NCI-H446 treated with DMSO at 0.1 percent for 48 hours (cell line): ENCODE measurements around the gene PATL2.
A peak's percentile ranks its signal among the peaks of the same experiment; 100 is the strongest.
"Not testable (repeated sequence)": the region's sequence is repeated elsewhere in the genome, so short reads cannot be mapped to it uniquely, and the experiment has no call there.

ENCODE experiments used
- DNase-seq: peaks from one replicate; lab custom pipeline; 2025; lab: John Stamatoyannopoulos, UW

Gene PATL2

DNA sequence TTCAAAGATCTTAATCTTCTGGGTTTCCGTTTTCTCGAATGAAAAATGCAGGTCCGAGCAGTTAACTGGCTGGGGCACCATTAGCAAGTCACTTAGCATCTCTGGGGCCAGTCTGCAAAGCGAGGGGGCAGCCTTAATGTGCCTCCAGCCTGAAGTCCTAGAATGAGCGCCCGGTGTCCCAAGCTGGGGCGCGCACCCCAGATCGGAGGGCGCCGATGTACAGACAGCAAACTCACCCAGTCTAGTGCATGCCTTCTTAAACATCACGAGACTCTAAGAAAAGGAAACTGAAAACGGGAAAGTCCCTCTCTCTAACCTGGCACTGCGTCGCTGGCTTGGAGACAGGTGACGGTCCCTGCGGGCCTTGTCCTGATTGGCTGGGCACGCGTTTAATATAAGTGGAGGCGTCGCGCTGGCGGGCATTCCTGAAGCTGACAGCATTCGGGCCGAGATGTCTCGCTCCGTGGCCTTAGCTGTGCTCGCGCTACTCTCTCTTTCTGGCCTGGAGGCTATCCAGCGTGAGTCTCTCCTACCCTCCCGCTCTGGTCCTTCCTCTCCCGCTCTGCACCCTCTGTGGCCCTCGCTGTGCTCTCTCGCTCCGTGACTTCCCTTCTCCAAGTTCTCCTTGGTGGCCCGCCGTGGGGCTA is at the start of gene PATL2, which contains the start of gene B2M:
PATL2 (minus strand) TSS at position 228 of the 647 bp plus-strand sequence. CDS start 34,833 bp downstream, outside the sequence.
B2M (plus strand) TSS at position 422 of the 647 bp plus-strand sequence; CDS start at position 452, 30 bp downstream.
- peak; percentile 86 for DNase-seq

DNA sequence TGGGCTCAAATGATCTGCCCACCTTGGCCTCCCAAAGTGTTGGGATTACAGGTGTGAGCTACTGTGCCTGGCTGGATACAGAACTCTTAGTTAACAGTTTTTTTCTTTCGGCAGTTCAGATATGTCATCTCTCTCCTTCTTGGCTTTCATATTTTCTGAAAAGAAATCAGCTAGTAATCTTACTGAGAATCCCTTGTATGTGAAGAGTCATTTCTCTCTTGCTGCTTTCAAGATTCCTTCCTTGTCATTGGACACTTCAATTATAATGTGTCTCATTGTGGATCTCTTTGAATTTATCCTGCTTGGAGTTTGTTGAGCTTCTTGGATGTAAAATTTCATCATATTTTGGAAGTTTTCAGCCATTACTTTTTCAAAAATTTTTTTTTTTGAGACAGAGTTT is 42.2 kb upstream of the PATL2 start:
- DNase-seq, result no peak

DNA sequence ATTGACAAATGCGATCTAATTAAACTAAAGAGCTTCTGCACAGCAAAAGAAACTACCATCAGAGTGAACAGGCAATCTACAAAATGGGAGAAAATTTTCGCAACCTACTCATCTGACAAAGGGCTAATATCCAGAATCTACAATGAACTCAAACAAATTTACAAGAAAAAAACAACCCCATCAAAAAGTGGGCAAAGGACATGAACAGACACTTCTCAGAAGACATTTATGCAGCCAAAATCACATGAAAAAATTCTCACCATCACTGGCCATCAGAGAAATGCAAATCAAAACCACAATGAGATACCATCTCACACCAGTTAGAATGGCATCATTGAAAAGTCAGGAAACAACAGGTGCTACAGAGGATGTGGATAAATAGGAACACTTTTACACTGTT is 32.3 kb upstream of the PATL2 start:
- DNase-seq, result not testable (repeated sequence)

DNA sequence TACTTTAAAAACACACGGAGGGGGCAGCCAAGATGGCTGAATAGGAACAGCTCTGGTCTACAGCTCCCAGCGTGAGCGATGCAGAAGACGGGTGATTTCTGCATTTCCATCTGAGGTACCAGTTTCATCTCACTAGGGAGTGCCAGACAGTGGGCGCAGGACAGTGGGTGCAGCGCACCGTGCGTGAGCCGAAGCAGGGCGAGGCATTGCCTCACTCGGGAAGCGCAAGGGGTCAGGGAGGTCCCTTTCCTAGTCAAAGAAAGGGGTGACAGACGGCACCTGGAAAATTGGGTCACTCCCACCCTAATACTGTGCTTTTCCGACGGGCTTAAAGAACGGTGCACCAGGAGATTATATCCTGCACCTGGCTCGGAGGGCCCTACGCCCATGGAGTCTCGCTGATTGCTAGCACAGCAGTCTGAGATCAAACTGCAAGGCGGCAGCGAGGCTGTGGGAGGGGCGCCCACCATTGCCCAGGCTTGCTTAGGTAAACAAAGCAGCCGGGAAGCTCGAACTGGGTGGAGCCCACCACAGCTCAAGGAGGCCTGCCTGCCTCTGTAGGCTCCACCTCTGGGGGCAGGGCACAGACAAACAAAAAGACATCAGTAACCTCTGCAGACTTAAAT is 28.2 kb upstream of the PATL2 start:
- not testable (repeated sequence) for DNase-seq

DNA sequence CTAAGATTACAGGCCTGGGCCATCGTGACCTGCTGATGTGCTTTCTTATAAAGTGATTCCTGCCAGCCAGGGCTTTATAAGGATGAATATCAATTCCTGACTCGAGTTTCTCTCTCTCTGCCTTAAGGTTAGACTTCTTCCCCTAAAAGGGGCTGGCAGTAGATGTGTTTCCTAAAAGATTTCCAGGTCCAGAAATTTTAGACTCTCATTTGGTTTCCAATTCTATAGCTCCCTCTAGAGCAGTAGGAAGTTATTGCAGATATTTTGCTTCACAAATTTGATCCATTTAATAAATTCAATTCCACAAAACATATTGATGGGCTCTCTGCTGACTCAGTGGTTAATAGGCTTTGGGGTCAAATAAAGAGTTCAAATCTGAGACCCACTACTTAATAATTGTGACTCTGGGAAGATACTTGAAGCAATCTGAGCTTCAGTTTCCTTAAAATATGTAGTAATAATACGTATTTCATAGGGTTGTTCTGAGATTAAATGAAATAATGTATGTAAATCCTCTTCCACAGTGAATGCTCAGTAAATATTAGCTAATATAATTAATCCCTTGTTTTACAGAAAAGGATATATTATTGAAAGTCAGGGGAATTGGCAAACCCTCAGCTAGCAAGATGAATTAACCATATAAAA is 27.3 kb upstream of the PATL2 start:
- peak; percentile 14 for DNase-seq

DNA sequence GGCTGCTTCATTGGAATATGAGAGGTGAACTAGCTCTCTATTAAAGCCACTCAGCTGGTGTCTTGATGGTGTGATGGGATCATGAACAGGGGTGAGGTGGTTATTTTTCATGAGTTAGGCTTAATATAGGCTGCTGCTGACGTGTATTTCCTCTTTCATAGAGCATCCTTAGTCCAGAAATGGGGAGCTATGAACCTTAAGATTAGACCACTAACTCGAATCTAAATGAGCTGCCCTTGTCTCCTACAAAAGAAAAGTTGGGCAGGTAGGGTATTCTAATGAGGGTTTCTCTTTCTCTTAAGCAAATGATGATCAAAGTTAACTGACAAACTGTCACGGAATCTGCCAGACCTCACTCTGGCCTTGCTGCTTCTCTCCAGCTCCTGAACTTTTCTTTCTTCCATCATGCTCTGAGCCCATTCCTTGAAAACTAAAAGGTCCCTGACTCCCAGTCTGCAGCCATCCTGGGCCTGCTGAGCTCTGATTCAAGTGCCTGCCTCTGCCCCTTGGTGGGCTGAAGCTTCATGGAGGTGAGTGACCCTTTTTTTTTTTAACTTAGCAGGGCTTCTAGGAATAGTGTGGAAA is 25.1 kb upstream of the PATL2 start, which contains the start of gene TRIM69:
TRIM69 (plus strand) TSS at position 348 of the 585 bp plus-strand sequence; CDS start at position 525, 177 bp downstream.
- DNase-seq, result no peak

DNA sequence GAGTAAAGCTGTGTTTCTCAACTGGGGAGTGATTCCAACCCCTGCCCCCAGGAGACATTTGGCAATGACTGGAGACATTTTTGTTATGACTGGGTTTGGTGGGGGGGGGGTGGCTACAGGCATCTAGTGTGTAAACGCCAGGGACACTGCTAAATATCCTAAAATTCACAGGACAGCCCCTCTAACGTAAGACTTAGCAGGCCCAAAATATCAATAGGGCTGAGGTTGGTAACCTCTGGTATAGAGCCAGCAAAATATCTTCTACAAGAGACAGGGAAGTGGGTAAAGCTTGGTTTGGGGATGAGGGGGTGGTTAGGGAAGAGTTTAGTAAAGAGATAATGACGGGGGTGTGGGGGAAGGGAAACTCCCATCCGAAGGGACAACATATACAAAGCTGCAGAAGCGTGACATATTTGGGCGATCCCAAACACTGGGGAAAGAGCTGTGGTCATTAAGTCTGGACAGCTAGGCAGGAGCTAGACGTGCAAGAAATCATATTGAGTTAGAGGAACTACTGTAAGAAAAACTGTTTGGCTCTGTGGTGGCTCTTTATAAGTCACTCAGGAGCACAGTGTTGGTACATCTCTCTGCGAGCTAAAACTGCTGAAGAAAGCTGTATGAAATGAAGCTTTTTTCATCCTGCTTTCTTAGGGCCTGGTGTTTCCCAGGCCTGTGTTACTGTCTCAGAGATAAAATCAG is 24.5 kb upstream of the PATL2 start:
- no peak for DNase-seq

DNA sequence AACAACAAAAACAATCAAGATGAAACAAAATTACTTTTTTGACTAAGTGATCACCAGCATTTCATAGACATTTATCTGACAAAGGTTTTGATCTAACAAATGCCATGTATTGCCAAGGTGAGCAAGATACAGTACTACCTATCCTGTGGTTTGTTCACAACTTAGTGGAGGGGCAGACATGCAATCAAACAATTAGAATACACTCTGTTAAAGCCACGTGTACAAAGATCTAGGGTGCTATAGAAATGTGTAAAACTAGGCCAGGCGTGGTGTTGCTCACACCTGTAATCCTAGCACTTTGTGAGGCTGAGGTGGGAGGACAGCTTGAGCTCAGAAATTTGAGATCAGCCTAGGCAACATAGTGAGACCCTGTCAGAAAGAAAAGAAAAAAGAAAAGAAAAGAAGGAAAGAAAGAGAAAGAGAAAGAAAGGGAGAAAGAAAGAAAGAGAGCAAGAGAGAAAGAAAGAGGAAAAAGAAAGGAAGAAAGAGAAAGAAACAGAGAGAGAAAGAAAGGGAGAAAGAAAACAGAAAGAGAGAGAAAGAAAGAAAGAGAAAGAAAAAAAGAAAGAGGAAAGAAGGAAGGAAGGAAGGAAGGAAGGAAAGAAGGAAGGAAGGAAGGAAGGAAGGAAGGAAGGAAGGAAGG is 23.8 kb upstream of the PATL2 start:
- DNase-seq, result no peak

DNA sequence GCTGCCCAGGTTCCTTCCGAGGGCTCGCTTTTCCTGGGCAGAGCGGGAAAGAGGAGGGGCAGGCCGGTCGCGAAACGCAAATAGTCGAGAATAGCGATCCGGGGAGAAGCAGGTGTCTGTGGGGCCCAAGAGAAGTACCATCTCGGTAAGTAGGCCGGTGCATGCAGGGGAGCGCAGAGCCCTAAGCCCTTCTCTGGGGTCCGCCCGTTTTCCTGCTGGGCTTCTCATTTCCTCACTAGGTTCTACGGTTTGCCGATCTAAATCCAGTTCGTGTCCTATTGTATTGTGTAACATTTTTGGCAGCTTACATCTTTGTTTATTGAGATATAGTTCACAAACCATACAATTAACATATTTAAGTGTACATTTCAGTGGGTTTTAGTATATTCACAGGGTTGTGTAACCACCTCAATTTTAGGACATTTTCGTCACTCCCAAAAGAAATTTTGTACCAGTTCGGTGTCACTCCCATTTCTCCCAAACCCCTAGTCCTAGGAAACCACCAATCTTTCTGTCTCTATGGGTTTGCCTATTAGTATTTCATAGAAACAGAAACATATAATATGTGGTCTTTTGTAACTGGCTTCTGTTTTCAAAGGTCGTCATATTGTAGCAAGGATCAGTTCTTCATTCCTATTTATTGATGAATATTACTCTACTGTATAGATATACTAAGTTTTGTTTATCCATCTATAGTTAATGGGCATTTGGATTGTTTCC is 18.4 kb upstream of the PATL2 start:
- no peak for DNase-seq

DNA sequence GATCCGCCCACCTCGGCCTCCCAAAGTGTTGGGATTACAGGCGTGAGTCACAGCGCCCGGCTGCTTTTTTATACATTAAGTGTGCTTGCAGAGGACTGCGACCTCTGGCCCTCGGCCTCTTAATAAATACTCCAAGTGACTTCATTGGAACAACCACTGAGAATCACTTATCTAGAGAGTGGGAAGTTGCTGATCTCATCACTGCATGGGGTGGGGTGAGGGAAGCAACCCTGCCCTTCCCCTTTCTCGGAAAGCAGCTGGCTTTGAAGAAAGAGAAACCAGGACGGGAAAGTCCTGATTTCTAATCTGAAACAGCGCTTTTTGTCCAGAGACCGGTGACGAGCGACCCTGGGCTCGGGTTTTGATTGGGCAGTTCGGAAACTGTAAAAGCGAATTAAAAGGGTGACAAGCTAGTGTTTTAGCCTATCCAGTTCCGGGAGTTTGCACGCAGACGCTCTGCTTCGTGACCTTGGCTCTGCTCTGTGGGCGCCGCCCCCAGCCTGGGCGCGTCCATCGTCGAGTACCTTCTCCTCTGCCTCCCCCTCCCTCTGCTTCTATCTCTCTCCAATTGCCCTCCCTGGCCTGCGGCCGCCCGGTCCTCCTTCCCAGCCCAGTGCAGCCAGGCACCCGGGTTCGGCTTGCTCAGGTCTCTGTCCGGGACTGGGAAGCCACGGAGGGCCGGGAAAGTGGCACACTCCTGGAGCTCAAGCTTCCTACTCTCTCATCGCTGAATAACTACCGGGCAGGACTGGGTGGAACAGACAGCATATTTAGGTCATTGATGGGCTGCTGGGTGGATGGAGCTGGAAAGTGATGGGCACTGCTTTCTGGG is 17.7 kb upstream of the PATL2 start:
- peak; percentile 94 for DNase-seq

DNA sequence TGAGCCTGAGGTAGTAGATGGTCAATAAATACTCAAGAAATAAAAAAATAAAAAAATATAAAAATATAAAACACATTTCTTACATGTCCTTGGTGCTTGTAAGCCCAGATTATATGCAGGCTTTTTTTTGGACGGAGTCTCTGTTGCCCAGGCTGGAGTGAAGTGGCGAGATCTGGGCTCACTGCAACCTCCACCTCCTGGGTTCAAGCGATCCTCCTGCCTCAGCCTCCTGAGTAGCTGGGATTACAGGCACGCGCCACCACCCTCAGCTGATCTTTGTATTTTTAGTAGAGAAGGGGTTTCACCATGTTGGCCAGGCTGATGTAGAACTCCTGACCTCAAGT is 17.1 kb upstream of the PATL2 start:
- not testable (repeated sequence) for DNase-seq

DNA sequence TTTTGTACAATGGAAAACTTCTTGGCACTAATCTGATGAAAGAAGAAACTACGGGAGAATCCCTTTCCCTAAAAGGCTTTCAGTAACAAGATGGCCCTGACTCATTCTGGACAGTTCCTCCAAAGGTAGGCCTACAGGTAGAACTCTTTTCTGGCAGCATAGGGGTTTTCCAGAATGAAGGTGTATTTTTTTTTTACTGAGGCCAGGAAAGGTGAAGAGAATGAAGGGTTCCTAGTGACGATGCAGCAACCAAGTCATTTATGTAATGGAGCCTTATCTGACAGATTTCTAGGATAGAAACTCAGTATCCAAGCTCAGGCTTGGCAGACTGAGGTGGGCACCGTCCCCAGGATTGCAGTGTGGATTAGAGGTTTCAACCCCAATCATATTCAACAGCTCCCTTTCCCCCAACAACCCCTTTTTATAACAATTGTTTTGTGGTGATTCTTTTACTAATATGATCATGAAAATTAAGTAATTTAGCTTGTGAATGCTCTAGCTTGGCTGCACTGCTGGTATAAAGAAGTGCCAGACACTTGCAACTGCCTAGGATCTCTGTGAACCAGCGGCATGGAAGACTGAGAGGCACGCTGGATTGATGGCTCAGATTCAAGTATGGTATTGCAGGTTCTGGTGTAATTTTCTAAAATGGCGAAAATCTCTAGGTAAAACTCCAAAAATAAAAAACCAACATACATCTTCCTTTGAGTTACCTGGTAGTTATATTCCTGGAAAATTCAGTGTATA is 16.5 kb upstream of the PATL2 start:
- no peak for DNase-seq

DNA sequence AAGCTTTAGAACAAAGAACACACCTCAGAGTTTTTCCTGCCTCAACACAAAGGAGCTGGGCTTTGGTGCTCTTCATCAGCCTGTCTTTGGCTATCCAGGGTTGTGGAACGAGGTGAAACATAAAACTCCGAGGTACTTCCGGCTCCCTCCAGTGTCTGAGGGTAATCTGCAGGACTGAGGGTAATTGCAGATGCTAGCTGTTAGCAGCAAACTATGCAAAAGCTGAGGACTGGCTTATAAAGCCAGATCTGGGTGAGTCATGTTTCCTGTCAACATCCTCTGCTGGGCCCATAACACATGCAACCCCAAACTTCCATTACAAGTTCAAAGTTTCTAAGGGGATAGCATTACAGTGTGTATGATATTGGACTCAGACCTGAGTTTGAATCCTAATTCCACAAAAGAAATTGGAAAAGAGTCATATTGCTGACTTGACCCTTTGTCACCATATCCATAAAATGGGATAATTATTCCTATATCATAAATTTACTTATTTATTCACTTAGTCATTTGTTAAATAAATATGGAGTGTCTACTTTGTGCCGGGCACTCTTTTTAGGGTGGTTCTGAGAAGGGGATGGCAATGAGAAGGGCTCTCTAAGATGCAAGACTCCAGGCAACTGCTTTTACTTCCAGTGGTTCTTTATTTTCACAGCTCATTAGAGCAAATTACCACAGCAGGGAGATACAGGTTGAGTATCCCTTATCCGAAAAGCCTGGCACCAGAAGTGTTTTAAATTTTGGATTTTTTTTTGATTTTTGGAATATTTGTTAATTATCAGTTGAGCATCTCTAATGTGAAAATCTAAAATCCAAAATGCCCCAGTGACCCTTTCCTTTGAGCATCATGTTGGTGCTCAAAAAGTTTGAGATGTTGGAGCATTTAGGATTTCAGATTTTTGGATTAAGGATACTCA is 15.7 kb upstream of the PATL2 start:
- DNase-seq, result no peak

DNA sequence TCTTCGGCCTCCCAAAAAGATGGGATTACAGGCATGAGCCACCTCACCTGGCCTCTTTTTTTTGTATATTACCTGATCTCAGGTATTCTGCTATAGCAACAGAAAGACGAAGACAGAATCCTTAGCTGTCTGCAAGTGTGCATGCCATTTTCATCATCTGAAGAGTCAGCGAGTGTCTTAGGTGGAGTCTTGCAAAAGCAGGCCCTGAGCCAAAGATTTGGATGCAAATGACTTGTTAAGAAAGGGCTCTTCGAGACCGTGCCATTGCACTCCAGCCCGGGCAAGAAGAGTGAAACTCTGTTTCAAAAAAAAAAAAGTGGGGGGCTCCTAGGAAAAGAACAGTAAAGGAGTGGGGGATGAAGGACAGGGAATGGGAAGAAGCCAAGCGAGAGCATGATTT is 15.0 kb upstream of the PATL2 start:
- DNase-seq, result no peak

DNA sequence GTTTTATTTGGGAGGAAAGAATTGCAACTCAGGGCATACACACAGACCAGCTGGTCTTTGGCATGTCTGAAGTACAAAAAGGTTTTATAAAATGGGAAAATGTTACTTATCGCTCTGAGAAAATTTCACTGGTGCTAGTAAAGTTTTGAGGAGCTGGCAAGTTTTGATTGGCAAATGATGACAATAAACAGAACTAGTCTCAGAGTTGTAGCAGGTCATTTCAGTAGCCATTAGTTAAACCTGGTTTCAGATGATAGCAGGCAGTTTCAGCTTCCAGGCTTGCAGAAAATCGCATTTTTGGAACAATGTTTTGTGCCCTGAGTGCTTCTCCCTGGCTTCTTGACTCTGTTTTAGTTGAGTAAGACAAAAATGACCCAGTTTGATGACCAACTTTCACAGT is 10.9 kb upstream of the PATL2 start:
- DNase-seq, result no peak

DNA sequence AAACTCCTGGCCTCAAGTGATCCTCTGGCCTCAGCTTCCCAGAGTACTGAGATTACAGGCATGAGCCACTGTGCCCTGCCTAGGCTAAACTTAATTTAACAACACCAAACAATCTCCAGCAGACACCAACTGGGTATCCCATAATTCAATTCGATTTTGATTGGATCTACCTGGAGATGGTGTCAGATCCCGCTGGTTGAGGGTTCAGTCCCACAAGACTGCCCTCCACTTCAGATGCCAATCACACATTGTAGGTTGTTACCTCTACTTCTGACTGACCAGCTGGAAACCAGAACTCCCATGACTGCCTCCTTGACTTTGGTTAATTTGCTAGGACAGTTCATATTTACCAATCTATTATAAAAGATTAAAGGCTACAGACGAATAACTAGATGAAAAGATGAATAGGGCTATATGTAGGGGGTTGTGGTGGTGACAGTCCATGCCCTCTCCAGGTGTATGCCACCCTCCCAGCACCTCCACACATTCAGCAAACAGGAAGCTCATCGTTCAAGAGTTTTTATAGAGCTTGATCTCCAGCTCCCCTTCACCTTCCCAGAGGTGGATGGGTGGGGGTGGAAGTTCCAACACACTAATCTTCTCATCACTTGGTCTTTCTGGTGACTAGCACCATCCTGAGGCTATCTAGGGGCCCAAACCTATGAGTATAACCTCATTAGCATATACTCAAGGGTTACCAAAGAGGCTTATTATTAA is 9.5 kb upstream of the PATL2 start:
- no peak for DNase-seq

DNA sequence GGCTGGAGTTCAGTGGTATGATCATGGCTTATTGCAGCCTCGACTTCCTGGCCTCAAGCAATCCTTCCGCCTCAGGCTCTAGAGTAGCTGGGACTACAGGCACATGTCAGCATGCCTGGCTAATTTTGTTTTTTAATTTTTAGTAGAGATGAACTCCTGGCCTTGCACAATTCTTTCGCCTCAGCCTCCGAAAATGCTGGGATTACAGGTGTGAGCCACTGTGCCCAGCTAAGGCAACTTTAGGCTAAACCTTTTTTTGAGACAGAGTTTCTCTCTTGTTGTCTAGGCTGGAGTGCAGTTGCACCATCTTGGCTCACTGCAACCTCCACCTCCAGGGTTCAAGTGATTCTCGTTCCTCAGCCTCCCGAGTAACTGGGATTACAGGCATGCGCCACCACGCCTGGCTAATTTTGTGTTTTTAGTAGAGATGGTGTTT is 8.9 kb upstream of the PATL2 start:
- not testable (repeated sequence) for DNase-seq
